DND-41 (cell line): ENCODE measurements around the gene TMEM236.

Experiments used
- EZH2 ChIP-seq: IDR thresholded peaks from 3 replicates; pipeline ENCODE4 v1.6.1; 2012; ENCODE audit warnings: borderline replicate concordance, low read depth, mild to moderate bottlenecking, moderate library complexity, low read length, inconsistent platforms; ENCODE audit not compliant: severe bottlenecking
- TF ChIP-seq, protein P1 (sequence below): IDR thresholded peaks from 2 replicates; pipeline ENCODE4 v1.5.1; 2012; ENCODE audit warnings: borderline replicate concordance, low read length, moderate library complexity, mild to moderate bottlenecking; ENCODE audit not compliant: poor library complexity, severe bottlenecking; ENCODE audit errors: extremely low read depth

DNA sequence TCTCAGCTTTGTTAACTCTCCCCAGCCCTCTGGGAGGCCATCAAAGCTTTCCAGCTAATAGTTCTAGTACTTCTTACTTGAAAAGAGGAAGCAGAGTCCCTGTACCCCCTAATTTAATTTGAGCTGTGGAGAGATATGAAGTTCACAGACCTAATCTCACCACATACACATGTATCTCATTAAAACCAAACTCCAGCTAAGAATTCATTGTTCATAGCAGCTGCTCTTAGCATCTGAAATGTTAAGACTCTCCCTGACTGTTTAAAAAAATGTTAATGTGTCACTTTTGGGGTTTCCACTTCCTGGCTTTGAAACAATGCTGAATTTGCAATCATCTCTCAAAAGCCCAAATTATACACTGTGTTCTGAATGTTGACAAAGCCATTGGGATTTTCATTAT, 41.0 kb downstream of the TMEM236 start:
- TF ChIP-seq, protein P1, sequence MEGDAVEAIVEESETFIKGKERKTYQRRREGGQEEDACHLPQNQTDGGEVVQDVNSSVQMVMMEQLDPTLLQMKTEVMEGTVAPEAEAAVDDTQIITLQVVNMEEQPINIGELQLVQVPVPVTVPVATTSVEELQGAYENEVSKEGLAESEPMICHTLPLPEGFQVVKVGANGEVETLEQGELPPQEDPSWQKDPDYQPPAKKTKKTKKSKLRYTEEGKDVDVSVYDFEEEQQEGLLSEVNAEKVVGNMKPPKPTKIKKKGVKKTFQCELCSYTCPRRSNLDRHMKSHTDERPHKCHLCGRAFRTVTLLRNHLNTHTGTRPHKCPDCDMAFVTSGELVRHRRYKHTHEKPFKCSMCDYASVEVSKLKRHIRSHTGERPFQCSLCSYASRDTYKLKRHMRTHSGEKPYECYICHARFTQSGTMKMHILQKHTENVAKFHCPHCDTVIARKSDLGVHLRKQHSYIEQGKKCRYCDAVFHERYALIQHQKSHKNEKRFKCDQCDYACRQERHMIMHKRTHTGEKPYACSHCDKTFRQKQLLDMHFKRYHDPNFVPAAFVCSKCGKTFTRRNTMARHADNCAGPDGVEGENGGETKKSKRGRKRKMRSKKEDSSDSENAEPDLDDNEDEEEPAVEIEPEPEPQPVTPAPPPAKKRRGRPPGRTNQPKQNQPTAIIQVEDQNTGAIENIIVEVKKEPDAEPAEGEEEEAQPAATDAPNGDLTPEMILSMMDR: no peak
- TF ChIP-seq EZH2: no peak
